ENCODE results near the gene MEX3C. TPM values are rescaled to one million over a fixed set of nuclear protein-coding genes. Genes with fewer than 3 reads are reported as not detected.

Gene MEX3C
- total RNA-seq, 1 donor, result 42.5 TPM

GRCh38 chr18:51192026-51192425, 5.5 kb downstream of the MEX3C start:
- no peak for TF ChIP-seq CTCF (IDR thresholded peaks at IDR 0.05; ENCODE audit: insufficient read depth, low read length)
- no peak overlapping the region for H3K4me3 ChIP-seq (ENCODE audit: low read depth, low read length)
- no peak for DNase-seq (ENCODE audit: low read depth)

- TF ChIP-seq CTCF (IDR thresholded peaks at IDR 0.05; ENCODE audit: insufficient read depth, low read length), result no peak
- no peak for DNase-seq (ENCODE audit: low read depth)
- H3K4me3 ChIP-seq (ENCODE audit: low read depth, low read length), result no peak overlapping the region
Measured at GRCh38 chr18:51191128-51191717, 6.3 kb downstream of the MEX3C start.

GRCh38 chr18:51190000-51190399, 7.5 kb downstream of the MEX3C start:
- no peak for DNase-seq (ENCODE audit: low read depth)
- TF ChIP-seq CTCF (IDR thresholded peaks at IDR 0.05; ENCODE audit: insufficient read depth, low read length), result no peak
- H3K4me3 ChIP-seq (ENCODE audit: low read depth, low read length), result no peak overlapping the region

- TF ChIP-seq CTCF (IDR thresholded peaks at IDR 0.05; ENCODE audit: insufficient read depth, low read length), result no peak
- no peak overlapping the region for H3K4me3 ChIP-seq (ENCODE audit: low read depth, low read length)
- no peak for DNase-seq (ENCODE audit: low read depth)
Measured at GRCh38 chr18:51188024-51188701, 9.3 kb downstream of the MEX3C start.

- no peak overlapping the region for H3K4me3 ChIP-seq (ENCODE audit: low read depth, low read length)
- no peak for TF ChIP-seq CTCF (IDR thresholded peaks at IDR 0.05; ENCODE audit: insufficient read depth, low read length)
- DNase-seq (ENCODE audit: low read depth), result no peak
Measured at GRCh38 chr18:51185075-51185474, 12.4 kb downstream of the MEX3C start.

- TF ChIP-seq CTCF (IDR thresholded peaks at IDR 0.05; ENCODE audit: insufficient read depth, low read length), result no peak
- no peak for DNase-seq (ENCODE audit: low read depth)
- H3K4me3 ChIP-seq (ENCODE audit: low read depth, low read length), result no peak overlapping the region
Measured at GRCh38 chr18:51184091-51184457, 13.4 kb downstream of the MEX3C start.

Measured in fibroblast of the aortic adventitia (primary cell).